AG10803 (cell line): ENCODE results near the gene RFC5.
"Not testable (repeated sequence)": the region's sequence is repeated elsewhere in the genome, so short reads cannot be mapped to it uniquely, and the experiment has no call there.

Experiments used
- DNase-seq: peaks from one replicate; pipeline ENCODE4 v3.0.0; 2010; ENCODE audit warnings: low read depth
- H3K4me3 ChIP-seq: 2 replicates; pipeline ENCODE4 v1.5.1; 2011; ENCODE audit warnings: mild to moderate bottlenecking, low read length, control low read depth
- CTCF ChIP-seq: conservative IDR thresholded peaks from 2 replicates; pipeline ENCODE4 v1.5.1; 2011; ENCODE audit warnings: mild to moderate bottlenecking, low read length, control low read depth, inconsistent platforms

The RFC5 gene

DNA sequence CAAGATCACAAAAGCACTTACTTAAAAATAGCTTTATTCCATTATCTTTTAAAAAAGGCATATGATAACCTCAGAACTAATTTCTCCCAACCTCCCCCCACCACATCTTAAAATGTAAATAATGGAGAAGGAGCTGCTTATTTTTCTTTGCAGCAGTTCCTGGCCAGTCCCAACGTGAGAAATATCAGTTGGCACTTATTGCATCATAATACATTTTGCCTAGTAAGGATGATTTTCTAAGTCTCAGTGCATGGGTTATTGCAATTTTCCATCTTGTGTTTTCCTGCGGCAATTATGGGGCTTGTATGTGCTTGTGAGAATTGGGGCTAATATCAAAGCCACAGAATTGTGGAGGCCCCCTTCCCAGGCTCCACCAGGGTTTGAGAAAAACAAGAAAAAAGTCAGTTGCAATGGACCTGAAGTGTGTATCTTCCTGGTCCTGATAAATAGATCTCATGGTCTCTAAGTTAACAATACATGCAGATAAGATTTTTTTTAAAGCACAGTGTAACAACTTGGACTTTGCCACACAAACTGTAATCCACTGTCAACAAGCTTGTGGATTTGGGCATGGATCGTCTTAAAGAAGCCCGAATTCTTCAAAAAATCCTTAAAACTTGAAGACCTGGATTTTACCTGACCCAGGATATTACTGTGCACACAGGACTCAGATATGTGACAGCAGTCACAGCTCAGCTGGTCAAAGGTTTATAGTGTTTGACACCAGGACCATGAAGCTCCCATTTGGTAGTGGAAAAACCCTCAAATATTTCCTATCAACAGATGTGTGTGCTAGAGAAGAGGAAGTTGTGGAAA, 47.3 kb downstream of the RFC5 start:
- H3K4me3 ChIP-seq, result no peak overlapping the region
- TF ChIP-seq CTCF, result no peak
- peak; percentile 53 for DNase-seq

DNA sequence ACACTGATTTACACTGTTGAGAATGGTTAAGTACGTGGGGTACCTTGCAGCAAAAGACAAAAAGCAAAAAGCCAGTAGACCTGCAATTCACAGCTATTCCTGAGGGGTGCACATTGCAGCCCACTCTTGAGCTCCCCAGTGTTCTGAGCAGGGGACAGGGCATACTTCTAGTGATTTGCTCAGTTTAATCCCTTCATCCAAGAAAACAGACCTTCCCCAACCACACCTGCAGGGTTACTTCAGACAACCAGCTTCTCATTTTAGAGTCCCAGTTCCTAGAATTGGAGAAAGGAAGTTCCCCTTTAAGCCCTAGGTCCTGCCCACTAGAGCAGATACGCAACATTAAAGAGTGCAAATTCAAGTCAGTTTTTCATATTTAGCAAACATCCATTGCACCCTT, 48.1 kb downstream of the RFC5 start:
- DNase-seq, result no peak
- TF ChIP-seq CTCF, result peak; percentile 19; the same call in 1 of the 2 replicates
- no peak overlapping the region for H3K4me3 ChIP-seq

GRCh38 chr12:118065380-118065779, 48.9 kb downstream of the RFC5 start:
- no peak for DNase-seq
- no peak for TF ChIP-seq CTCF
- H3K4me3 ChIP-seq, result no peak overlapping the region

DNA sequence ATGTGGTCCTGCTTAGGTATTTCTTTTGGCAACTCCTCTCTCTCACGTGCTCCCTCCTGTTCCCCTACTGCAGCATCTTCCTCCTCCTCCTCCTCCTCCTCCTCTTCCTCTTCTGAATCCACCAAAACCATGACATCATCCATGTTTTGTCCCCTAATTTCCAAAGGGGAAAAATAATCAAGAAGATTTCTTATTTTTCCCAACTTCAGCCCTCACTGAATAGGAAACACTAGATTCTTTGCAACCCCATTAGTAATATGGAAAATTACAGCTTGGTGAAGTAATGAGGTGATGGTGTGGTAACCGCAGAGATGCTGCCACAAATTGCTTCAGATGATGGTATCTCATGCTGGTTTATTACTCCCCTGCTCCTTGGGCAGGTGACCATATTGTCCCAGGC, 51.9 kb downstream of the RFC5 start:
- no peak overlapping the region for H3K4me3 ChIP-seq
- TF ChIP-seq CTCF, result no peak
- no peak for DNase-seq

GRCh38 chr12:118070650-118071049, 54.1 kb downstream of the RFC5 start:
- no peak for DNase-seq
- H3K4me3 ChIP-seq, result no peak overlapping the region
- TF ChIP-seq CTCF, result no peak

GRCh38 chr12:118073768-118074167, 57.3 kb downstream of the RFC5 start:
- TF ChIP-seq CTCF, result no peak
- no peak for DNase-seq
- H3K4me3 ChIP-seq, result no peak overlapping the region

GRCh38 chr12:118081521-118081920, 65.0 kb downstream of the RFC5 start:
- not testable (repeated sequence) for DNase-seq, H3K4me3 ChIP-seq
